Measurements from ENCODE around the gene SCGB3A2. TPM values are rescaled to one million over a fixed set of nuclear protein-coding genes. Genes with fewer than 3 reads are reported as not detected.

SCGB3A2 gene, protein sequence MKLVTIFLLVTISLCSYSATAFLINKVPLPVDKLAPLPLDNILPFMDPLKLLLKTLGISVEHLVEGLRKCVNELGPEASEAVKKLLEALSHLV
- polyA plus RNA-seq (ENCODE audit: insufficient read length in 4 of 4): under 1 TPM in 2 of 4 donors, not detected in 2; 0.28 to 0.36 TPM

DNA sequence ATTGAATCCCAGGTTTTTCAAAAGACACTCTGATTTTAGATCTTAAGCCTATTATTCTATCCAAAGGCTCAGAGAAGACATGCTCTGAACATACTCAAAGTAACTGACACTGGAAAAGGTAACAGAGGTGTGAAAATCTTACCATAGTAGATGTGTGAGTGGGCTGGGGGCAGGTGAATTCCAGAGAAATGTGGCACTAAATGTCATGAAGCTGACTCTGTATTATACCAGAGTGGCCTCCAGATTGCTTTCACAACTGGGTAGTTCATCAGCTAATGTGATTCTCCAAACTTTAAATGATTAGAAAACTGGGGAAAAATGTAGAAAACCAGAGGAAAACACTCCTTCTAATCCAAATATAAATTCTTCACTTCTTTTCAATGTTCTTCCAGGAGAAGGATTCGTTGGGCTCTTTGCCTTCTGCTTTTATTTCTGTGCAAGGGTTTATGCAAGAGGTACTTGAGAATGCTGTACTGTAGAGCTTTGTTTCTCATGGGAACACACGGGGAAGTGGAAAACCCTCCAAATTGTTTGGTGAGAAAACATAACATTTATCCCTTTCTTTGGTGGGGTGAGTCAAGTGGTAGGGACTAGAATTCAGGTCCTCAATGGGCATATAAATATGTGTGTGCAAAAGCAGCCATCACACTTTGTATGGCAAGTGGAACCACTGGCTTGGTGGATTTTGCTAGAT lies at the start of gene SCGB3A2:
SCGB3A2 (plus strand) TSS at position 646 of the 694 bp plus-strand sequence. CDS start 93 bp downstream, outside the sequence.
- no peak for DNase-seq (ENCODE audit: low read depth in 4 of 4, low spot score in 2 of 4)

DNA sequence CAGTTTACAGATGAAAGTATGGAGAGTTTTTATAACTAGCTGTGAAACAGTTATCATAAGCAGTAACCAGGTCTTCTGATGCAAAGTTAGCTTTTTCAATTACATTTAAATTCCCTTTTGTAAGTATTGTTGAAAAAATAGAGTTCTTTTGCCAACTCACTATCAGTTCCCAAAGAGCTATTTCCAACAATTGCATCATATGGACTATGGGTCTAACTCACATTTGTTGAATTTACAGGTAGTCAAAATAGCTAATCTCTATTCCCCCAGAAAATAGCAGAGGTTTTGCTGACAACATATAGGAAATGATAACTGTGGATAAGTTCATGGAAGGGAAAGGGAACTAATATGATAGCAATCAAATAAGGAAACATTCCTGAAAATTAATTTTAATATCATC lies 48.5 kb upstream of the SCGB3A2 start:
- no peak for DNase-seq (ENCODE audit: low read depth in 4 of 4, low spot score in 2 of 4)

DNA sequence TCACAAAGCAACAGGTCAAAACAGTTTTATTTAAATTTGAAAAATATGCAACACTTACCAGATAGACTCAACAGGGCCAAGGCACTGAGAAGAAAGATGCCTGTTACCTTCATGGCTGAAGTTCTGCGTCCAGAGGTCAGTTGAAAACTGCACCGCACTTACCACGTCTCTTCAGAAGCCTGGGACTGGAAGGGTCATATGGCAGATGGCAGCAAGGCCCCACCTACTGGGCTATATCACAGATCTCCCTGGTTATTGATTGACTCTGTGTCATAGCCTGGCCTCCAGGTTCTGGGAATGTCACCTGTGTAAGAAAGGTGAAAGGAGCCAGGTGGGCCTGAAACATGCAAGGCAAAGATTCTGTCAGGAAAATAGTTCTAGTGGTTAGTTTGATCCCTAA lies 47.0 kb upstream of the SCGB3A2 start, which contains the start of gene SPINK1:
SPINK1 (minus strand) TSS at position 207 of the 400 bp plus-strand sequence; CDS start at position 113, 94 bp downstream.
- no peak for DNase-seq (ENCODE audit: low read depth in 4 of 4, low spot score in 2 of 4)

DNA sequence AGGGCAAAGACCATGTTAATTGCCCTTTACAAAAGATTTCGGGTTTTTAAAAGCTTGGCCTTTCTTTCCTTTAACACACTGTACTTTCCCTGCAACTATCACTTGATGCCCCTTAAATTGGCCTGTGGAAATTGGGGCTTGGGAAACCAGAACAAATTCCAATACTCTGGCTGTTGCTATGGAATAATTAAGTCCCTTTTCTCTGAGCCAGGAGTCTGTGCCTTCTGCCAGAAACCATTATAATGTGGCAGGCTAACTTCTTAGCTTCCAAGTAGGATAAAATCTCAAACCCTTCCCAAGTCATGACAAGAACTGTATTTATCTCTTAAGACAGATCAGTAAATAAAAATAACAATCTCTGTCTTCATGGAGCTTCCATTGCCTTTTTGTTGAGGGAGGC lies 46.0 kb upstream of the SCGB3A2 start:
- DNase-seq (ENCODE audit: low read depth in 4 of 4, low spot score in 2 of 4): no peak

DNA sequence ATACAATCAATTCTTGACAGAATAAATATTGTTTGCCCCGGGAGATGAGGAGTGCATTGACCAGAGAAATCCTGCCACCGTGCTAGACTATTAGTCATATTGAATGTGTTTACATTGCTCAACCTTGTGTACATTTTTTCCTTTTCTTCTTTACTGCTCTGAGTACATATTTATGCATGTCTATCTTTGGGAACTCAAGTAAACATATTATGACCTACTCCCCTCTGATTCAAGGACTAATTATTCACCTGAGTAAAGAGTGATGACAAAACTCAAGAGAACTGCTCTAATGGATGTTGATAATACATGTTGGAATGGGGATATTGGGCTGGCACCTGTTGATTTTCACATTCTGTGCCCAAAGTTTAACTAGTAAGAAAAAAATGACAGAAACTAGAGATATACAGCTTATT lies 43.1 kb upstream of the SCGB3A2 start:
- no peak for DNase-seq (ENCODE audit: low read depth in 4 of 4, low spot score in 2 of 4)

DNA sequence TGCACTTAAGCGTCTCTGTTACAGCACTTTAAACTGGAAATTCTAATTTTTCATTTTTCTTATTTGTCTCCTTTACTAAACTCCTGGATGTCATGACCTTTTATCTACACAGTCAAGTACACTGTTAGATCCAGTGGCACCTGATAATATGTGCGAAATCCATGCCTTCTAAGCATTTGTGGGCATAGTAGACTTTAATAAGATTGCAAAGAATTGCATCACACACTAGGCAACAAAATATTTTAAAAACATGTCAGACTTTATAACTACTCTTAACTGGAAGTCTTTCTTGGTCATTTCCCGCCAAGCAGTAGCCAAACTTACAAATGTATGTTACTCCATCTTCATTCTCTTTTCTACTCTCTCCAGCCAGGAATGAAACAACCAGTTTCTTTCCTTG lies 42.1 kb upstream of the SCGB3A2 start:
- DNase-seq (ENCODE audit: low read depth in 4 of 4, low spot score in 2 of 4): no peak

DNA sequence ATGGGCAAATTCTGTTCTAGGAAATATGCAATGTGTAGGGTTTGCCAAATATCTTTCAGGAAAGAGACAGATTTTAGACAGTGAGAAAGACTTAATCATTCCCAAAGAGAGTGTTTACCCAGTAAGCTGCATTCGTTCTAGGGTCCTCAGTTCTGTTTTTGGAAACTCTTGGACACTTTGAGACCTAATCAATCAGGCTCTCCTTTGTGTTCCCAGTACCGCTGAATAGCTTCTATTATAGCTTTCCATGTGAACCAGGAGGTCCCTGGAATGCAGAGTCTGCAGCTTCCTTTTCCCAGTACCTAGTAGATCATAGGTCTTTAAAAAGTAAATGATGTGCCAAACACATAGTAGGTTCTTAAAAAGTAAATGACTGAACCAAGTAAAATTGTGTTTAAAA lies 35.6 kb upstream of the SCGB3A2 start:
- DNase-seq (ENCODE audit: low read depth in 4 of 4, low spot score in 2 of 4): no peak

DNA sequence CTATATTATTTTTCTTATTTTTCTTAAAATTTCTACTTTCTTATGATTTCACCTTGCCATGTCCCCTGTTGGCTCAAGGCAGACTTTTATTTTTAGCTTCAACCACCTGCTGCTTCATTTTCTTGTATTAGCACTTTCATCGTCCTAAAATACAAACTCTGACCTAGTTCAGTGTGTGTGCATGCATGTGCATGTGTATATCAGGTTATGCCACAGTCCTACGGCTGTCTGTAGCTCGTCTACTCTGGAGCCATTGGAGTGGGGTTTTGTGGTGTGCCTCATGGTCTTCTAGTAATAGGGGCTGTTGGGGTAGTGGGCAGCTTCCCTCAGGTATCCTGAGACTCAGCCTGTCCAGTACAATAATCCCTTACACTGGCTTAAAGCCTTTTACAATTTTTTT lies 33.7 kb upstream of the SCGB3A2 start:
- DNase-seq (ENCODE audit: low read depth in 4 of 4, low spot score in 2 of 4): no peak

DNA sequence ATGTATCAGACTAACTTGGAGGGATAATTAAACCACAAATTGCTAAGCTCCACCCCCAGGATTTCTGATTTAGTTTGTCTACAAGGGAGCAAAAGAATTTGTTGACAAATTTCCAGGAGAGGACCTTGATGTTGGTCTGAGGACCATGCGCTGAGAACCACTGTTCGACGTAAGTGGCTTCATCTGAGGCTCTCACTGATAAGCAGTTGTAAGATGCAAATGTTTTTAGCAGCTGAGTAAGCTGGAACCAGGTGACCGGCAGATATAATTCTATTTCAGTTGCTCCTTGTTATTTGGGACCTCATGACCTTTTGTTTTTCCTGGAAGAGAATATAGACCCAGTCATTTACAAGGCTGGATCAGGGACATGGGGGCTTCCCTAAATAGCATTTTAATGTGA lies 32.9 kb upstream of the SCGB3A2 start:
- DNase-seq (ENCODE audit: low read depth in 4 of 4, low spot score in 2 of 4): no peak

DNA sequence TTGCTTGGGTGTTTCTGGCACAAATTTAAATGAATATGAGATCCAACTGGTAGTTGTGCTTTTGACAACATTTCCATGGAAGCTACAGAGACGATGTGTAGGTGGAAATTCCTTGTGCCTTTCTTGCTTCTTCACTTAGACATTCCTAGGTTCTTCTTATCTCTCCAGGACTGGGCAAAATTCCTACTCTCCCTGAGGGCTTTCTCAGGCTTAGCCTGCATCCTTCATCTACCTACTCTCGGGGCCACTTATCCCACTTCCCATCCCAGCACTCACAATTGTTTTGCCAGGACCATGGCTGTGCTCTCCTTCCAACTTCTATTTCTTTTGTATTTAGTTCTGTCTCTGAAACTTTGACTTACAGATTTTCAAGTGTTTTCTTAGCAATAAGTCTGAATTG lies 29.3 kb upstream of the SCGB3A2 start:
- no peak for DNase-seq (ENCODE audit: low read depth in 4 of 4, low spot score in 2 of 4)

DNA sequence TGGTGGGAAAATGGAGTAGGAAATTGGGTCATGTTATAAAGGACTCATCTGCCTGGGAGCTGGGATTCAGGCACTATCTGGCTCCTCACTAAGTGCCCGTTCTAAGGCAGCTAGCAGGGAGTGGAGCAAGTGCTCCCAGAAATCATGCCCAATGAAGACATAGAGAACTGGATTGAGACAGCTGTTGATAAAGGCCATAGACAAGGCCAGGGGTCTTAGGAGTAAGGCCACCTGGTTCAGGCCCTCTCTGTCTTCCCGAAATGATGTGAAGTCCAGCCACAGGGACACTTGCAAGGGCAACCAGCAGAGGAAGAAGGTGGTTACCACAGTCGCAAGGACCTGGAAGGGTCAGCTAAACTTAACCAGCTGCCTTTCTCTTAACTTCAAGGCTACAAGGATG lies 26.9 kb upstream of the SCGB3A2 start:
- DNase-seq (ENCODE audit: low read depth in 4 of 4, low spot score in 2 of 4): no peak

DNA sequence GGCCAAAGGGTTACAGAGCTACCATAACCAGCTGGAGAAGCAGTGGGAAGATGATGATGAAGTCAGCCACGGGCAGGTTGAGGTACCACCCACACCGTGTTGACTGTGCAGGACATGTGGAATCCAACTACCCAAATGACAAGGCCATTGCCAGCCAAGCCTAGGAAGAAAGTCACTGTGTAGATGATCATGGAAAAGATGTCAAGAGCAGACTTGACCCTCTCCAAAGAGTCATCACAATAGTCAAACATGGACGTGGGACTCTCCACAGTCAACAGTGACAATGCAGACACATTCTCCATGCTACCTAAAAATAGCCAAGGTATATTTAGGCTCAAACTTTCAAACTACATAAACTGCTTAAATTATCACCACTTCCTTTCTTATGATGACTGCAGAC lies 26.1 kb upstream of the SCGB3A2 start:
- no peak for DNase-seq (ENCODE audit: low read depth in 4 of 4, low spot score in 2 of 4)

DNA sequence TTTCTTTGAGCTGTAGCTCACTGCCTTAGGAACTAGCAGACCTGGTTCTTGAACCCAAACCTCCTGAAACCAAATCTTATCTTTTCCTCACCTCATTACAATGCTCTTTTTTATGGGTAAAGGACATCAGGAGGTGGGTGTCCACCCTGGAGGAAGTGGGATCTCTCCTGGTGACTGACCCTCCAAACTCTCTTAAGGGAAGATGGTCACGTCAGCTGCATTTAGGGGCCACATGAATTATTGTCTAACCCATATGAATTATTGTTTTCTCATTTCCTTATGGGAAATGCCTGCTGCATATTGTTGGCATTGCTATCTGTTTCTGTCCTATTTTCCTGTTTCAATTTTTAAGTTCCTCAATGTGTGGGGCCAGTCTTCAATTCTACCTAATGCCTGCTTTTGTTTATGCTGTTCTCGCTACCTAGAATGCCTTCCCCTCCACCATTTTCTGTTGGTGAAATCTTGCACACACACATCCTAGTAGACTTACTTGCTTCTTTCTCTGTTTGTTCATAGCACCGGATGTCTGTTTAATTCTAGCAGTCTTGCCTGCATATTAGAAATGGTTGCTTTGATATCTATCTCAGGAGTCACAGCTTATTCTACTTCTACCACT lies 25.0 kb upstream of the SCGB3A2 start:
- no peak for DNase-seq (ENCODE audit: low read depth in 4 of 4, low spot score in 2 of 4)

DNA sequence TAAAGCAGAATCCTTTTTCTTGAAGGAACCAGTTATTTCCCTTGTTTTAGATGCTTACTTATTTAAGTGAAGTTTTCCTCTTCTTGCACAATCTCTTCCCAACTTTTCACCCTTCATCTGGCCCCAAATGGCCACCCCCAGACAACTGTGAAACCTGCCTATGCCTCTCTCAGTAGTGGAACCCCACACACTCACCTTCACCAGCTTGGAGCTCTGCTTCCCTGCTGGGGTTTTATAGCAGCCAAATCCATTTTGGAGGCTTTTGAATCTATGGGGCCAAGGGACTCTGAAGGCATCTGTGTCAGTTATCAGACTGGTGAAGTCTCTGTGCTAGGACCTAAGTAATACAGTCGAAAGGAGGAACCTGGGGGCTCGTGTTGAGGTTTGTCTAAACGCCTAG lies 24.2 kb upstream of the SCGB3A2 start:
- DNase-seq (ENCODE audit: low read depth in 4 of 4, low spot score in 2 of 4): no peak

DNA sequence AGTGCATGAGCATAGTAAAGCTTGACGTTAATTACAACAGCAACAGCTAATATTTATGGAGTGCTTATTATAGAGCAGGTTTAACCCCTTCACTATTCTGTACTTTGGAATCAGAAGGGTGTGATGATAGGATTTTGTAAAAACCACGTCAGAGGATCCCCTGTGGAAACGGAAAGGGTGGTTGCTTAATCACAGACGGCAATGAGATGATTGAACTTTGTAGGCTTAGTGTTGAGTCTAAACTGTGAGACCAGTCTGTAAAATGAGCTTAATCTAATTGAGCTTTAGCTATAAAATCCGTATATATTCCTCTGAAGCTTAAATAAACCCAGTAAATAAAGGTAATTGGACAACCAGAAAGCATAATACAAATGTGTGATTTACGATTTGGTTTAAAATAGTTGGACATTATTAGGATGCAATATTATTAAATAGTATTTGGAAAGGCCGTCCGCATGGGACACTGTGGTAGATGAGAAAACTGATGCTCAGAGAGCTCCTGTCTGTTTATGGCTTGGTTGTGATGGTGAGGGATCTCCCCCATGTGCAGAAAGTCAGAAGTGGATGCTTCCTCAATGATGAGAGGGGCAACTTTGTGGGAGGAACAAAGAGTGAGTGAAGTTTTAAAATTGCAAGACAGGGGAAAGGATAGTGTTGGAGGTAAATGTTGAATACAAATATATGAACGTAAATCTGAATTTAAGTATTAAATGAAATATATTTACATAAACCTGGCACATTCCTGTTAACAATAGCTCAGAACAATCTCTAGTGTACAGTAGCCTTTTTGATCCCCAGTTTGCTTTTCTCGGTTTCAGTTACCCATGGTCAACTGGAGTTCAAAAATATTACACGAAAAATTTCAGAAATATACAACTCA lies 23.4 kb upstream of the SCGB3A2 start:
- DNase-seq (ENCODE audit: low read depth in 4 of 4, low spot score in 2 of 4): no peak

DNA sequence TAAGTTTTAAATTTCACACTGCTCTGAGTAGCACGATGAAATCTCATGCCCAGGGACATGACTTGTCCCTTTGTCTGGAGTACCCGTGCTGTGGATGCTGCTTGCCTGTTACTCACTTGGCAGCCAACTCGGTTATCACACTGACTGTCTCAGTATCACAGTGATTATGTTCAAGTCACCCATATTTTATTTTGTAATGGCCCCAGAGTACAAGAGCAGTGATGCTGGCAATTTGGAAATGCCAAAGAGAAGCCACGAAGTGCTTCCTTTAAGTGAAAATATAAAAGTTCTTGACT lies 22.8 kb upstream of the SCGB3A2 start:
- DNase-seq (ENCODE audit: low read depth in 4 of 4, low spot score in 2 of 4): no peak

DNA sequence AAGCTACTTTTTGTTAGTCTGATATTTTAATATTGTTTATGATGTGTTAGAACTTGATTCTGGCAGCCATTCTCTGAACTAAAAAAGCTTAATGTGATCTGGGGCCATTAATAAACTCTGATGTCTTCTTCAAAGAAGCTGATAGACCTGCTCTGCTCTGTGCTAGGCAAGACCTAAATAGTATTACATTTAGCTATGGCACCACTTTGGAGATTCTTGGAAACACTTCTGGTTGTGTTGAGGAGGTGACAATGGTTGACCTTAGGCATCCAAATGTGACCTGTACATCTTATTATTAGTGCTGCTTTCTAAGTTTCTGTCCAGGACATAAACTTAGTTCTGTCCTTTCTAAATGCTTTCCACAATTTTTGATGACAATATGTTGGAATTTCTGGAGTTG lies 21.7 kb upstream of the SCGB3A2 start:
- DNase-seq (ENCODE audit: low read depth in 4 of 4, low spot score in 2 of 4): no peak

DNA sequence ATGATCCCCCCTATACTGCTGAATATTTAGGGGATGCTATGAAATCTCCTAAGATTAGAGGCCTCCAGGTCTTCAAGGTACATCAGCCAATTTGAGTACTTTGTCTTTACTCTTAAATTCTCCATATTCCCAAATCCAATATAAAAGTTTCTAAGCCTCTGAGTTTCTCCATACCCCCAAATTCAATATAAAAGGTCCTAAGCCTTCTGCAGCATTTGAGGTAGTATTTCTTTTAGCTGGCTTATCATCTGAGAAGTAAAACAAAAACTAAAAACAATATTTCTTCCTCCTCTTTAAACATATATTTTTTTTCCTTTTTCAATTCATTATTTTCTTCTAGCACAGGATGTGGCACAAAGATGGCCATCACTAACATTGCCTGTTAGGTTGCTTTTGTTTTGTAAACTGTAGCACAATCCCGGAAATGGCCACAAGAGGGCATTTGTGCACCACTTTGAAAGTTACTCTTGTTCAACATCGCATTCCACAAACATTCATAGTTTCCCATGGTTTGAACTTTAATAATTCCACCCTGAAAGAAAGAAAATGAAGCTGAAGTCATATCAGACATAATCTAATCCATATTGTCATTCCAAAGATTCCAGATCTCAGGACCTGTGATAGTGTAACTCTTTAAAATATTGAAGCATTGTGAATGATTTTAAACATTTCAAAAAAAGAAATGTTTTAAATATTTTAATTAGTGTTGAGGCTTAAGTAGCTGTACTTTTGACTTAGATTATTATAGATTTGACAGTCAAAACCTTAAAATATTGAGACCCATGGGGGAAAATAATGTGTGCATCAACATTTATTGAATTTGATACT lies 21.0 kb upstream of the SCGB3A2 start:
- DNase-seq (ENCODE audit: low read depth in 4 of 4, low spot score in 2 of 4): peak in 2 of 4 donors; percentile 26 to 50

DNA sequence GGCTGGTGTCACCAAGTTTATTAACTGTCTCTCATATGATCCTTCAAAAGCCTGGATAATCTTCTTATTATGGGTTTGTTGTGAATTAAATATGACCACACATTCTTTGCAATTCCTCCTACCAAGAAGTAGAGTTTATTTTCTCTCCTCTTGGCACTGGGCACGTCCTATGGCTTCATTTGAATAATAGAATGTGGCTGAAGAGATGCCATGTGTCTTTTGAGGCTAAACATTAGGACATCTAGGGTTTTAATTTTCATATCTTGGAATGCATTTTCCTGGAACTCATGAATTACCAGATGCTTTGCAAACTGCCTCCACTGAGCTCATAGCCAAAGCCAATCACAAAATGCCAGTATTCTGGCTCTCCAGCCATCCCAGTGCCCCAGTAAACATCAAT lies 19.9 kb upstream of the SCGB3A2 start:
- DNase-seq (ENCODE audit: low read depth in 4 of 4, low spot score in 2 of 4): no peak

DNA sequence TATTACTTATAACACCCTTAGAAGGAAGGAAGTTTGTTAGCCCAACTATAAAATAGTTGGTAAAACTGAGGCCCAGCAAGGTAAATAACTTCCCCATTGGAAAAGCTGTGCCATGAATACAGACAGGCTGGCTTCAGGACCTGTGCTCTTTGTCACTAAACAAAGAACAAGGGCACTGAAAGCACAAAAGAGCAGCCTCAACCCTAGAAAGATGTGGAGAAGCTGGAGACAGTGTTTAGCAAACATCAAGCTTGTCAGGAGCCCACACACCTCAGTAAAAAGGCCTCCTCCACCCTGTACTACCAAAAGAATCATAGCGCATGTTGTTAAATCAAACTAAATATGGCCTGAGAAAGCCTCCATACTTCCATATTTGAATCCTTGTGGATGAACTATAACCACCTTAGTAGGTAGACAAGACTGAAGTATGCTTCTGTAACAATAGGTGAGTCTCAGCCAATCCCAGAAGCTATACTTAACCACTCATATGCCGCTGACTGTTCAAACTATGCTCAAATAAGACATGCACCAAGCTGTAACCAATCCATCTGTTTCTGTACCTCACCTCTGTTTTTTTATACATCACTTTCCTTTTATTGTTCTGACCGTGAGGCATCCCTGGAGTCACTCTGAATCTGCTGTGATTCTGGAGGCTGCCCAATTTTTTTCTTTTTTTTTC lies 18.4 kb upstream of the SCGB3A2 start:
- no peak for DNase-seq (ENCODE audit: low read depth in 4 of 4, low spot score in 2 of 4)

Data from left renal cortex interstitium (tissue), 4 donors.